Neural cell (in vitro differentiated cells): ENCODE measurements around the gene MAMDC4. TPM values are rescaled to one million over a fixed set of nuclear protein-coding genes. Genes with fewer than 3 reads are reported as not detected.

Experiments
- H2AFZ ChIP-seq: fragments of 200-600, 300-800 bp; sonication (generic), shearing (Covaris generic); 2 replicates; pipeline ENCODE4 v1.6.0; 2014; ENCODE audit warnings: low read depth, mild to moderate bottlenecking, antibody characterized with exemption, low read length, moderate library complexity
- H3F3A ChIP-seq: fragments of 200-600 bp; shearing (Covaris generic); 2 replicates; pipeline ENCODE4 v1.6.1; 2016; ENCODE audit warnings: mild to moderate bottlenecking, moderate library complexity, mixed read lengths, antibody characterized with exemption, low read length; ENCODE audit not compliant: insufficient read depth, poor library complexity, severe bottlenecking
- H3K27ac ChIP-seq: fragments of 200-600, 300-800 bp; sonication (generic), shearing (Covaris generic); 2 replicates; pipeline ENCODE4 v1.5.1; 2014; ENCODE audit warnings: mild to moderate bottlenecking, low read length, moderate library complexity
- H3K27me3 ChIP-seq: fragments of 300-800, 200-600 bp; sonication (generic), shearing (Covaris generic); 2 replicates; pipeline ENCODE4 v1.6.0; 2014; ENCODE audit warnings: mild to moderate bottlenecking, low read depth, low read length, moderate library complexity; ENCODE audit not compliant: insufficient read depth
- H3K36me3 ChIP-seq: fragments of 300-800, 200-600 bp; sonication (generic), shearing (Covaris generic); 2 replicates; pipeline ENCODE4 v1.5.1; 2014; ENCODE audit warnings: mild to moderate bottlenecking, antibody characterized with exemption, low read length, moderate library complexity; ENCODE audit not compliant: insufficient read depth
- H3K4me2 ChIP-seq: fragments of 300-800, 200-600 bp; sonication (generic), shearing (Covaris generic); 2 replicates; pipeline ENCODE4 v1.6.0; 2014; ENCODE audit warnings: mild to moderate bottlenecking, low read length
- H3K4me3 ChIP-seq: fragments of 300-800, 200-600 bp; sonication (generic), shearing (Covaris generic); 2 replicates; pipeline ENCODE4 v1.5.1; 2014; ENCODE audit warnings: mild to moderate bottlenecking, low read length, moderate library complexity
- H3K79me2 ChIP-seq: fragments of 200-600 bp; shearing (Covaris generic); replicated peaks from 2 replicates; pipeline ENCODE4 v1.6.0; 2014; ENCODE audit warnings: mild to moderate bottlenecking, low read length, moderate library complexity; ENCODE audit not compliant: insufficient read depth
- H3K9ac ChIP-seq: fragments of 300-800, 200-600 bp; sonication (generic), shearing (Covaris generic); 2 replicates; pipeline ENCODE4 v1.6.1; 2016; ENCODE audit warnings: mild to moderate bottlenecking, low read length, mixed read lengths
- H3K9me2 ChIP-seq: fragments of 200-600 bp; shearing (Covaris generic); 2 replicates; pipeline ENCODE4 v1.6.1; 2016; ENCODE audit warnings: mild to moderate bottlenecking, low read length, mixed read lengths; ENCODE audit not compliant: insufficient read depth
- H3K9me3 ChIP-seq: fragments of 200-600, 300-800 bp; sonication (generic), shearing (Covaris generic); 2 replicates; pipeline ENCODE4 v1.6.1; 2016; ENCODE audit warnings: mild to moderate bottlenecking, mixed run types, low read length, moderate library complexity, mixed read lengths
- H4K20me1 ChIP-seq: fragments of 200-600 bp; shearing (Covaris generic); 2 replicates; pipeline ENCODE4 v1.6.1; 2016; ENCODE audit warnings: mild to moderate bottlenecking, mixed run types; ENCODE audit not compliant: insufficient read depth
- EP300 ChIP-seq: fragments of 450-650 bp; conservative IDR thresholded peaks from 2 replicates; pipeline ENCODE4 v1.6.1; 2014; ENCODE audit warnings: antibody characterized with exemption, mild to moderate bottlenecking, moderate library complexity; ENCODE audit not compliant: poor library complexity, severe bottlenecking
- EZH2 ChIP-seq: fragments of 200-600, 300-800 bp; shearing (Covaris generic), sonication (generic); IDR thresholded peaks from 2 replicates; pipeline ENCODE4 v1.6.1; 2014; ENCODE audit warnings: antibody characterized with exemption, low read length, borderline replicate concordance, mild to moderate bottlenecking; ENCODE audit not compliant: insufficient read depth, poor library complexity, severe bottlenecking
- MXI1 ChIP-seq: fragments of 450-650 bp; conservative IDR thresholded peaks from 2 replicates; pipeline ENCODE4 v1.6.1; 2014; ENCODE audit warnings: antibody characterized with exemption, mild to moderate bottlenecking; ENCODE audit not compliant: poor library complexity, severe bottlenecking
- POLR2AphosphoS5 ChIP-seq: IDR thresholded peaks from 2 replicates; pipeline ENCODE4 v1.6.1; 2012
- RAD21 ChIP-seq: fragments of 450-650 bp; conservative IDR thresholded peaks from 2 replicates; pipeline ENCODE4 v1.6.1; 2014; ENCODE audit warnings: antibody characterized with exemption, mild to moderate bottlenecking, moderate library complexity
- SMC3 ChIP-seq: fragments of 450-650 bp; conservative IDR thresholded peaks from 2 replicates; pipeline ENCODE4 v1.6.1; 2014; ENCODE audit warnings: antibody characterized with exemption, mild to moderate bottlenecking, moderate library complexity; ENCODE audit not compliant: poor library complexity
- TAF1 ChIP-seq: IDR thresholded peaks from 2 replicates; pipeline ENCODE4 v1.6.1; 2012; ENCODE audit warnings: low read depth
- polyA plus RNA-seq: library from polyadenylated mRNA; depleted of rRNA; stranded (reverse); fragments of >200 nt; gene quantifications from 2 replicates; pipeline ENCODE4 v1.2.3, GENCODE V29; 2014
- TF ChIP-seq, protein P1 (sequence below): IDR thresholded peaks from 2 replicates; pipeline ENCODE4 v1.6.1; 2012; ENCODE audit warnings: borderline replicate concordance
- TF ChIP-seq, protein P2 (sequence below): fragments of 450-650 bp; IDR thresholded peaks from 2 replicates; pipeline ENCODE4 v1.5.1; 2014; ENCODE audit warnings: antibody characterized with exemption, mild to moderate bottlenecking, moderate library complexity; ENCODE audit not compliant: poor library complexity, severe bottlenecking

Gene MAMDC4
- polyA plus RNA-seq, 1 donor from 2014 or later, result 13.1 TPM

DNA sequence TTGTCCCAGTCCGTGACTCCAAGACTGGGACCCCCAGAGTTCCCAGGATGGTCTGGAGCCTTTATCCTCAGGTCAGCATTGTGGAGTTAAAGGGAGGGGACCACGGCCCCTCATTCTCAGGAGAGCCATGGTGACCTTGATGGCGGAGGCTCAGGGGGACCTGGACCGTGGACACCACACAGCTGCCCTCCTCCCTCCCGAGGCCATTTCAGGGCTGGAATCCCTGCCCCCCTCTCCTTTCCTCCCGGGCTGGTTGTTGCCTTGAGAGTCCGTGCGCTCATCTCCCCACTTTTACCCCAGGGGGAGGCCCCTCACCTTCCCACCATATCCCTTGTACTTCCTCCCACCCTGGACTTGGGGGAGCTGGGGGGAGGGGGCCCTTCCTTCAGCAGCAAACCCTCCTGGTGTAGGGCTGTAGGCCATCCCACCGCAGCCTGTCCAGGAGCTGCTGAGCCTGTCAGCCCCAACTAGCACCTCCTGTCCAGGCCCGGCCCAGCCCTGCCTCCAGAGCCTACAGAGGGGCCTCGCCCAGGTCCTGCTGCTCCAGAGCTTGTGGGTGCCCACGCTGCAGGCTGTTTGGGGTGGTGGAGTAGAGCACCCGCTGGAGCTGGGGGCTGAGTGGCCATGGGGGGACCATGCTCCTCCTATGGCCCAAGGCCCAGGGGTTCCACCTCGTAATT, 24.2 kb upstream of the MAMDC4 start:
- no peaks in the 10 kb centered on the region for H3F3A ChIP-seq
- no peak overlapping the region for H3K27ac ChIP-seq
- no peaks in the 10 kb centered on the region for H4K20me1 ChIP-seq
- H3K9ac ChIP-seq, result no peak overlapping the region
- no peaks in the 10 kb centered on the region for H3K27me3 ChIP-seq
- no peak overlapping the region for H2AFZ ChIP-seq
- H3K36me3 ChIP-seq, result peaks cover 7% of the 10 kb centered on the region
- H3K9me3 ChIP-seq, result no peaks in the 10 kb centered on the region
- TF ChIP-seq EZH2 (no peak), MXI1 (no peak), POLR2AphosphoS5 (no peak), SMC3 (no peak), RAD21 (no peak), EP300 (no peak), TAF1 (no peak)
- TF ChIP-seq, protein P1, sequence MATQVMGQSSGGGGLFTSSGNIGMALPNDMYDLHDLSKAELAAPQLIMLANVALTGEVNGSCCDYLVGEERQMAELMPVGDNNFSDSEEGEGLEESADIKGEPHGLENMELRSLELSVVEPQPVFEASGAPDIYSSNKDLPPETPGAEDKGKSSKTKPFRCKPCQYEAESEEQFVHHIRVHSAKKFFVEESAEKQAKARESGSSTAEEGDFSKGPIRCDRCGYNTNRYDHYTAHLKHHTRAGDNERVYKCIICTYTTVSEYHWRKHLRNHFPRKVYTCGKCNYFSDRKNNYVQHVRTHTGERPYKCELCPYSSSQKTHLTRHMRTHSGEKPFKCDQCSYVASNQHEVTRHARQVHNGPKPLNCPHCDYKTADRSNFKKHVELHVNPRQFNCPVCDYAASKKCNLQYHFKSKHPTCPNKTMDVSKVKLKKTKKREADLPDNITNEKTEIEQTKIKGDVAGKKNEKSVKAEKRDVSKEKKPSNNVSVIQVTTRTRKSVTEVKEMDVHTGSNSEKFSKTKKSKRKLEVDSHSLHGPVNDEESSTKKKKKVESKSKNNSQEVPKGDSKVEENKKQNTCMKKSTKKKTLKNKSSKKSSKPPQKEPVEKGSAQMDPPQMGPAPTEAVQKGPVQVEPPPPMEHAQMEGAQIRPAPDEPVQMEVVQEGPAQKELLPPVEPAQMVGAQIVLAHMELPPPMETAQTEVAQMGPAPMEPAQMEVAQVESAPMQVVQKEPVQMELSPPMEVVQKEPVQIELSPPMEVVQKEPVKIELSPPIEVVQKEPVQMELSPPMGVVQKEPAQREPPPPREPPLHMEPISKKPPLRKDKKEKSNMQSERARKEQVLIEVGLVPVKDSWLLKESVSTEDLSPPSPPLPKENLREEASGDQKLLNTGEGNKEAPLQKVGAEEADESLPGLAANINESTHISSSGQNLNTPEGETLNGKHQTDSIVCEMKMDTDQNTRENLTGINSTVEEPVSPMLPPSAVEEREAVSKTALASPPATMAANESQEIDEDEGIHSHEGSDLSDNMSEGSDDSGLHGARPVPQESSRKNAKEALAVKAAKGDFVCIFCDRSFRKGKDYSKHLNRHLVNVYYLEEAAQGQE, result no peak
- TF ChIP-seq, protein P2, sequence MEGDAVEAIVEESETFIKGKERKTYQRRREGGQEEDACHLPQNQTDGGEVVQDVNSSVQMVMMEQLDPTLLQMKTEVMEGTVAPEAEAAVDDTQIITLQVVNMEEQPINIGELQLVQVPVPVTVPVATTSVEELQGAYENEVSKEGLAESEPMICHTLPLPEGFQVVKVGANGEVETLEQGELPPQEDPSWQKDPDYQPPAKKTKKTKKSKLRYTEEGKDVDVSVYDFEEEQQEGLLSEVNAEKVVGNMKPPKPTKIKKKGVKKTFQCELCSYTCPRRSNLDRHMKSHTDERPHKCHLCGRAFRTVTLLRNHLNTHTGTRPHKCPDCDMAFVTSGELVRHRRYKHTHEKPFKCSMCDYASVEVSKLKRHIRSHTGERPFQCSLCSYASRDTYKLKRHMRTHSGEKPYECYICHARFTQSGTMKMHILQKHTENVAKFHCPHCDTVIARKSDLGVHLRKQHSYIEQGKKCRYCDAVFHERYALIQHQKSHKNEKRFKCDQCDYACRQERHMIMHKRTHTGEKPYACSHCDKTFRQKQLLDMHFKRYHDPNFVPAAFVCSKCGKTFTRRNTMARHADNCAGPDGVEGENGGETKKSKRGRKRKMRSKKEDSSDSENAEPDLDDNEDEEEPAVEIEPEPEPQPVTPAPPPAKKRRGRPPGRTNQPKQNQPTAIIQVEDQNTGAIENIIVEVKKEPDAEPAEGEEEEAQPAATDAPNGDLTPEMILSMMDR, result no peak
- H3K4me3 ChIP-seq, result no peak overlapping the region
- no peaks in the 10 kb centered on the region for H3K79me2 ChIP-seq
- H3K9me2 ChIP-seq, result no peaks in the 10 kb centered on the region
- no peak overlapping the region for H3K4me2 ChIP-seq

DNA sequence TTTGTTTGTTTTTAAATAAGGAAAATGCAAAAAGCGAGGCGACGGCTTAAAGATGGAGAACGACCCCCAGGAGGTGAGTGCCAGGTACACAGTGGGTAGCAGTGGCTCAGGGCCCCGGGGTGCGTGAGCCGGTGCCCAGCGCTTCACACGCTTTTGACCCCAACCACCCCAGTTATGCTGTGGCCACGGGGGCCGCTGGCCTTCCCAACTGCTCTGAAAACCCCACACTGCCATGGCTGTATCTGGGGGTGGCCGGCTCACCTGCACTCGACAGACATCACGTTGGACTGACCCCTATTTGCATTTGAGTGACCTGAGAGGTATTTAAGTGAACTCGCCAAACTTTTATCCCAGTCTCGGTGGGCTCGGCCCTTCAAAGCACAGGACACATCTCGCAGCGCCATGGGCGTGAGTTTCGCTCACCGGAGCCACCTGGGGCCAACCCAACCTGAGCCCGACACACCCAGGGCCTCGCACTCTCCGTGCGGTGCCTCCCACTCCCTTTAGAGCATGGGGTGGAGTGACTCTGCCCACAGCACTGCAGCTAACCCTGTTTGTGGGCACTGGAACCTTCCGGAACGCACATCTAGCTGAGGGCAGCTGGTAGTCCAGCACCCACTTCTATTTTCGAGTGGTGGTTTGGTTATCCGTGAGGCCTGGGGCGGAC, 23.5 kb upstream of the MAMDC4 start:
- H3K36me3 ChIP-seq, result peaks cover 7% of the 10 kb centered on the region
- no peak overlapping the region for H3K9ac ChIP-seq
- H2AFZ ChIP-seq, result no peak overlapping the region
- H3F3A ChIP-seq, result no peaks in the 10 kb centered on the region
- no peaks in the 10 kb centered on the region for H3K27me3 ChIP-seq
- no peak overlapping the region for H3K4me2 ChIP-seq
- H3K79me2 ChIP-seq, result no peaks in the 10 kb centered on the region
- TF ChIP-seq EP300 (no peak), SMC3 (no peak), MXI1 (no peak), TAF1 (no peak), POLR2AphosphoS5 (no peak), RAD21 (no peak), EZH2 (no peak)
- TF ChIP-seq, protein P2, result no peak
- TF ChIP-seq, protein P1, result no peak
- H3K9me3 ChIP-seq, result no peaks in the 10 kb centered on the region
- no peaks in the 10 kb centered on the region for H4K20me1 ChIP-seq
- H3K27ac ChIP-seq, result no peak overlapping the region
- H3K9me2 ChIP-seq, result no peaks in the 10 kb centered on the region
- no peak overlapping the region for H3K4me3 ChIP-seq
